Neutrophil (primary cell): ENCODE results near the gene GCDH.
A peak's percentile ranks its signal among the peaks of the same experiment; 100 is the strongest.

ENCODE experiments used
- H3K27ac ChIP-seq: fragments of 200-600 bp; sonication (generic); 2 replicates; pipeline ENCODE4 v1.5.1; 2016; ENCODE audit warnings: mild to moderate bottlenecking, moderate library complexity
- H3K27me3 ChIP-seq: fragments of 200-600 bp; sonication (generic); 2 replicates; pipeline ENCODE4 v1.6.0; 2016; ENCODE audit warnings: mild to moderate bottlenecking
- H3K36me3 ChIP-seq: fragments of 200-600 bp; sonication (generic); 2 replicates; pipeline ENCODE4 v1.5.1; 2017
- H3K4me1 ChIP-seq, 2 experiments: fragments of 200-600 bp in 1 of 2; sonication (generic) in 1 of 2; 1 replicate in 1 of 2; 2 replicates in 1 of 2; pipeline versions ENCODE4 v1.5.1 to v1.6.1; 2013 to 2016; ENCODE audit warnings: low read depth in 1 of 2, low read length in 1 of 2, mild to moderate bottlenecking in 1 of 2, moderate library complexity in 1 of 2; ENCODE audit not compliant: control insufficient read depth in 1 of 2, insufficient read depth in 1 of 2
- H3K4me3 ChIP-seq, 2 experiments: fragments of 200-600 bp in 1 of 2; sonication (generic) in 1 of 2; 1 replicate in 1 of 2; 2 replicates in 1 of 2; pipeline ENCODE4 v1.5.1; 2013 to 2016; ENCODE audit warnings: low read depth in 1 of 2, low read length in 1 of 2, mild to moderate bottlenecking in 1 of 2, moderate library complexity in 1 of 2
- H3K9me3 ChIP-seq: fragments of 200-600 bp; sonication (generic); 2 replicates; pipeline ENCODE4 v1.5.1; 2016
- CTCF ChIP-seq: fragments of 200-600 bp; sonication (generic); IDR thresholded peaks from 2 replicates; pipeline ENCODE4 v1.5.1; 2016; ENCODE audit warnings: antibody characterized with exemption

GCDH gene

GRCh38 chr19:12864721-12865715, 25.9 kb upstream of the GCDH start:
- H3K9me3 ChIP-seq = no peaks in the 10 kb centered on the region
- no peaks in the 10 kb centered on the region for H3K36me3 ChIP-seq
- no peak overlapping the region for H3K4me3 ChIP-seq
- H3K27me3 ChIP-seq = peaks cover 37% of the 10 kb centered on the region
- TF ChIP-seq CTCF = no peak
- no peak overlapping the region for H3K27ac ChIP-seq
- H3K4me1 ChIP-seq = peaks cover 9 to 10% of the 10 kb centered on the region in 2 experiments

GRCh38 chr19:12865746-12866415, 25.1 kb upstream of the GCDH start:
- Histone ChIP-seq H3K9me3 (no peaks in the 10 kb centered on the region), H3K27me3 (peaks cover 37% of the 10 kb centered on the region), H3K36me3 (no peaks in the 10 kb centered on the region), H3K4me3 (no peak overlapping the region), H3K27ac (no peak overlapping the region), H3K4me1 (peaks cover 9 to 10% of the 10 kb centered on the region in 2 experiments)
- TF ChIP-seq CTCF = no peak

GRCh38 chr19:12866416-12867119, 24.4 kb upstream of the GCDH start:
- H3K4me1 ChIP-seq = peaks cover 9 to 10% of the 10 kb centered on the region in 2 experiments
- H3K27me3 ChIP-seq = peaks cover 33% of the 10 kb centered on the region
- H3K36me3 ChIP-seq = no peaks in the 10 kb centered on the region
- H3K4me3 ChIP-seq = no peak overlapping the region
- no peak for TF ChIP-seq CTCF
- H3K9me3 ChIP-seq = no peaks in the 10 kb centered on the region
- no peak overlapping the region for H3K27ac ChIP-seq

- H3K27me3 ChIP-seq = peaks cover 33% of the 10 kb centered on the region
- no peaks in the 10 kb centered on the region for H3K9me3 ChIP-seq
- H3K36me3 ChIP-seq = no peaks in the 10 kb centered on the region
- no peak for TF ChIP-seq CTCF
- H3K4me3 ChIP-seq = peak overlapping the region; percentile 5 to 43
- no peak overlapping the region for H3K27ac ChIP-seq
- peaks cover 9 to 10% of the 10 kb centered on the region in 2 experiments for H3K4me1 ChIP-seq
Observed at GRCh38 chr19:12867120-12868099, 23.6 kb upstream of the GCDH start.
